HCT116 (cell line): ENCODE results near the gene LRRC72.

Experiments
- CTCF ChIP-seq, 3 experiments: fragments of 200-600 bp in 1 of 3; sonication (generic) in 1 of 3; IDR thresholded peaks in 2 of 3; conservative IDR thresholded peaks in 1 of 3; 2 replicates each; pipeline ENCODE4 v1.5.1; 2012 to 2017; ENCODE audit warnings: low read depth in 2 of 3, low read length in 2 of 3, antibody characterized with exemption in 1 of 3, borderline replicate concordance in 1 of 3, control low read depth in 1 of 3, mild to moderate bottlenecking in 1 of 3, mixed read lengths in 1 of 3, mixed run types in 1 of 3, moderate library complexity in 1 of 3; ENCODE audit not compliant: insufficient read depth in 1 of 3
- EZH2 ChIP-seq: fragments of 200-600 bp; sonication (generic); IDR thresholded peaks from 2 replicates; pipeline ENCODE4 v1.6.1; 2017; ENCODE audit warnings: antibody characterized with exemption, mixed run types
- JUND ChIP-seq: IDR thresholded peaks from 2 replicates; pipeline ENCODE4 v1.6.1; 2012
- POLR2A ChIP-seq: IDR thresholded peaks from 2 replicates; pipeline ENCODE4 v1.7.0; 2011; ENCODE audit warnings: borderline replicate concordance; ENCODE audit not compliant: insufficient read depth, insufficient read length; ENCODE audit errors: extremely low read depth
- RAD21 ChIP-seq: IDR thresholded peaks from 2 replicates; pipeline ENCODE4 v1.6.1; 2012; ENCODE audit warnings: low read depth, mild to moderate bottlenecking
- TCF7L2 ChIP-seq: IDR thresholded peaks from 2 replicates; pipeline ENCODE4 v1.7.0; 2011; ENCODE audit warnings: borderline replicate concordance, inconsistent platforms; ENCODE audit not compliant: insufficient read depth, insufficient read length; ENCODE audit errors: extremely low read depth
- ZFX ChIP-seq: fragments of 450-650 bp; IDR thresholded peaks from 2 replicates; pipeline ENCODE4 v1.6.1; 2017
- ZNF274 ChIP-seq: fragments of 200-500 bp; sonication (Bioruptor generic); IDR thresholded peaks from 2 replicates; pipeline ENCODE4 v1.6.1; 2014; ENCODE audit warnings: mild to moderate bottlenecking, low read depth, low read length, inconsistent platforms

GRCh38 chr7:16626388-16626787 is 99.8 kb downstream of the LRRC72 start:
- no peak for TF ChIP-seq POLR2A
- TF ChIP-seq EZH2 = no peak
- no peak for TF ChIP-seq CTCF (IDR thresholded peaks at IDR 0.05 in 2 of 3, conservative IDR thresholded peaks at IDR 0.05 in 1 of 3; ENCODE audit: borderline replicate concordance in 1 of 3, insufficient read depth in 1 of 3, low read depth in 2 of 3, low read length in 2 of 3)
- TF ChIP-seq ZNF274 = no peak
- no peak for TF ChIP-seq RAD21
- no peak for TF ChIP-seq JUND
- no peak for TF ChIP-seq ZFX
- TF ChIP-seq TCF7L2 = no peak
